GM12878 (cell line): Measurements from ENCODE around the gene HEATR1. TPM values are rescaled to one million over a fixed set of nuclear protein-coding genes. Genes with fewer than 3 reads are reported as not detected.

Experiments used
- ATF2 ChIP-seq: IDR thresholded peaks from 2 replicates; pipeline ENCODE4 v1.6.1; 2012; ENCODE audit warnings: low read length, inconsistent platforms
- BACH1 ChIP-seq: fragments of 450-650 bp; IDR thresholded peaks from 2 replicates; pipeline ENCODE4 v1.6.1; 2017; ENCODE audit warnings: mild to moderate bottlenecking, borderline replicate concordance
- CBX5 ChIP-seq: sonication (generic); IDR thresholded peaks from 2 replicates; pipeline ENCODE4 v1.6.1; 2016; ENCODE audit warnings: low read depth, moderate library complexity, mild to moderate bottlenecking, inconsistent platforms
- CEBPB ChIP-seq, 2 experiments: fragments of 150-350 bp in 1 of 2; IDR thresholded peaks; 2 replicates each; pipeline ENCODE4 v1.6.1; 2012 to 2014; ENCODE audit warnings: low read depth in 2 of 2, low read length in 2 of 2, borderline replicate concordance in 1 of 2, inconsistent platforms in 1 of 2
- FOXK2 ChIP-seq: fragments of 450-650 bp; IDR thresholded peaks from 2 replicates; pipeline ENCODE4 v1.6.1; 2017; ENCODE audit warnings: mild to moderate bottlenecking, moderate library complexity
- MEF2B ChIP-seq: fragments of 450-650 bp; IDR thresholded peaks from 2 replicates; pipeline ENCODE4 v1.6.1; 2018; ENCODE audit warnings: mild to moderate bottlenecking, moderate library complexity; ENCODE audit not compliant: partially characterized antibody, poor library complexity, severe bottlenecking
- MXI1 ChIP-seq: fragments of 150-350 bp; IDR thresholded peaks from 2 replicates; pipeline ENCODE4 v1.6.1; 2011; ENCODE audit warnings: low read depth, mild to moderate bottlenecking, inconsistent platforms, low read length, improper control_type of control experiment
- MYC ChIP-seq: IDR thresholded peaks from 2 replicates; pipeline ENCODE4 v1.6.1; 2011; ENCODE audit warnings: mild to moderate bottlenecking, low read length, moderate library complexity, inconsistent platforms; ENCODE audit not compliant: insufficient read depth, insufficient replicate concordance, insufficient read length, severe bottlenecking
- NFIC ChIP-seq: IDR thresholded peaks from 2 replicates; pipeline ENCODE4 v1.6.1; 2012; ENCODE audit warnings: low read depth, mild to moderate bottlenecking, inconsistent platforms, low read length, moderate library complexity
- NFYB ChIP-seq: IDR thresholded peaks from 2 replicates; pipeline ENCODE4 v1.6.1; 2011; ENCODE audit warnings: low read depth, mild to moderate bottlenecking, low read length, improper control_type of control experiment, moderate library complexity; ENCODE audit not compliant: insufficient read depth
- NR2F1 ChIP-seq: fragments of 450-650 bp; conservative IDR thresholded peaks from 2 replicates; pipeline ENCODE4 v1.6.1; 2017; ENCODE audit warnings: mild to moderate bottlenecking
- POLR2AphosphoS2 ChIP-seq: IDR thresholded peaks from 2 replicates; pipeline ENCODE4 v1.6.1; 2011; ENCODE audit warnings: low read depth, mild to moderate bottlenecking, low read length, improper control_type of control experiment, moderate library complexity
- RAD51 ChIP-seq: fragments of 450-650 bp; IDR thresholded peaks from 2 replicates; pipeline ENCODE4 v1.6.1; 2016; ENCODE audit warnings: moderate library complexity, mild to moderate bottlenecking, inconsistent platforms
- RCOR1 ChIP-seq: conservative IDR thresholded peaks from 2 replicates; pipeline ENCODE4 v1.6.1; 2012; ENCODE audit warnings: low read depth, low read length, improper control_type of control experiment
- SP1 ChIP-seq: IDR thresholded peaks from one replicate; pipeline ENCODE4 v1.6.1; 2011; ENCODE audit warnings: low read depth, low read length
- SPI1 ChIP-seq: IDR thresholded peaks from 2 replicates; pipeline ENCODE4 v1.6.1; 2011; ENCODE audit warnings: low read depth, mild to moderate bottlenecking, low read length, moderate library complexity, borderline replicate concordance; ENCODE audit not compliant: insufficient read depth
- ZBTB4 ChIP-seq: fragments of 450-650 bp; formaldehyde crosslinking; IDR thresholded peaks from 2 replicates; pipeline ENCODE4 v1.4.0; 2022; ENCODE audit warnings: mild to moderate bottlenecking, moderate library complexity
- ZNF592 ChIP-seq: fragments of 450-650 bp; IDR thresholded peaks from 2 replicates; pipeline ENCODE4 v1.6.1; 2017; ENCODE audit warnings: mild to moderate bottlenecking, moderate library complexity
- polyA plus RNA-seq, 11 experiments: library from polyadenylated mRNA; depleted of rRNA in 4 of 11; unstranded in 6 of 11; stranded (reverse) in 5 of 11; fragments of >200 nt; fragmentation: Nextera tagmentation in 4 of 11; fragmentation: Illumina TruSeq in 1 of 11; extraction: Ambion mirVana in 4 of 11; extraction: Trizol in 1 of 11; gene quantifications; 1 replicate in 1 of 11; 2 replicates in 10 of 11; pipeline versions ENCODE4 v1.2.1 to v1.2.3, GENCODE V29; 2011 to 2016; ENCODE audit warnings: inconsistent platforms in 2 of 11, missing spikeins in 2 of 11, low read depth in 1 of 11
- total RNA-seq, 4 experiments: library from RNA; depleted of rRNA in 3 of 4; stranded (reverse); fragments of >200 nt in 3 of 4; fragmentation: Illumina TruSeq in 1 of 4; extraction: Trizol in 1 of 4; gene quantifications; 2 replicates each; pipeline versions ENCODE4 v1.2.1 to v1.2.3, GENCODE V29; 2013 to 2021
- TF ChIP-seq, protein P1 (sequence below): fragments of 450-650 bp; IDR thresholded peaks from 2 replicates; pipeline ENCODE4 v1.6.1; 2017; ENCODE audit warnings: antibody characterized with exemption, mild to moderate bottlenecking, moderate library complexity

Gene HEATR1
- total and polyA plus RNA-seq, 10 of the 15 experiments (the other 5 are each of a cell fraction or from before 2014, with no cell fraction given): 8.6 to 72.3 (median 41.9) TPM

GRCh38 chr1:236508593-236509027 lies 95.7 kb downstream of the HEATR1 start (continued):
- TF ChIP-seq ZBTB4 (CRISPR knock-in tag): no peak
- no peak for TF ChIP-seq SPI1
- no peak for TF ChIP-seq ZNF592
- TF ChIP-seq, protein P1, sequence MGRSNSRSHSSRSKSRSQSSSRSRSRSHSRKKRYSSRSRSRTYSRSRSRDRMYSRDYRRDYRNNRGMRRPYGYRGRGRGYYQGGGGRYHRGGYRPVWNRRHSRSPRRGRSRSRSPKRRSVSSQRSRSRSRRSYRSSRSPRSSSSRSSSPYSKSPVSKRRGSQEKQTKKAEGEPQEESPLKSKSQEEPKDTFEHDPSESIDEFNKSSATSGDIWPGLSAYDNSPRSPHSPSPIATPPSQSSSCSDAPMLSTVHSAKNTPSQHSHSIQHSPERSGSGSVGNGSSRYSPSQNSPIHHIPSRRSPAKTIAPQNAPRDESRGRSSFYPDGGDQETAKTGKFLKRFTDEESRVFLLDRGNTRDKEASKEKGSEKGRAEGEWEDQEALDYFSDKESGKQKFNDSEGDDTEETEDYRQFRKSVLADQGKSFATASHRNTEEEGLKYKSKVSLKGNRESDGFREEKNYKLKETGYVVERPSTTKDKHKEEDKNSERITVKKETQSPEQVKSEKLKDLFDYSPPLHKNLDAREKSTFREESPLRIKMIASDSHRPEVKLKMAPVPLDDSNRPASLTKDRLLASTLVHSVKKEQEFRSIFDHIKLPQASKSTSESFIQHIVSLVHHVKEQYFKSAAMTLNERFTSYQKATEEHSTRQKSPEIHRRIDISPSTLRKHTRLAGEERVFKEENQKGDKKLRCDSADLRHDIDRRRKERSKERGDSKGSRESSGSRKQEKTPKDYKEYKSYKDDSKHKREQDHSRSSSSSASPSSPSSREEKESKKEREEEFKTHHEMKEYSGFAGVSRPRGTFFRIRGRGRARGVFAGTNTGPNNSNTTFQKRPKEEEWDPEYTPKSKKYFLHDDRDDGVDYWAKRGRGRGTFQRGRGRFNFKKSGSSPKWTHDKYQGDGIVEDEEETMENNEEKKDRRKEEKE: no peak
- no peak for TF ChIP-seq FOXK2
- TF ChIP-seq CEBPB (IDR thresholded peaks at IDR 0.05; ENCODE audit: borderline replicate concordance in 1 of 2, low read depth in 2 of 2, low read length in 2 of 2): no peak
- no peak for TF ChIP-seq MEF2B
- TF ChIP-seq NFIC: 0 out of 2 replicates have a peak, but pooled peaks have one; percentile 33
- no peak for TF ChIP-seq POLR2AphosphoS2
- no peak for TF ChIP-seq SP1
- TF ChIP-seq NFYB: no peak
- no peak for TF ChIP-seq RCOR1
- TF ChIP-seq NR2F1: 0 out of 2 replicates have a peak, but pooled peaks have one; percentile 18
- no peak for TF ChIP-seq MXI1
- TF ChIP-seq CBX5: no peak
- TF ChIP-seq BACH1: no peak; the same call in 1 of the 2 replicates
- no peak for TF ChIP-seq MYC
- peak; percentile 88 for TF ChIP-seq RAD51
- peak; percentile 36; the same call in 1 of the 2 replicates for TF ChIP-seq ATF2
